Upper lobe of right lung (tissue), 1 donor: ENCODE data around the gene TSPAN13. TPM values are rescaled to one million over a fixed set of nuclear protein-coding genes. Genes with fewer than 3 reads are reported as not detected.
"Not testable (repeated sequence)": the region's sequence is repeated elsewhere in the genome, so short reads cannot be mapped to it uniquely, and the experiment has no call there.

ENCODE experiments used
- ATAC-seq: fragments of 200-7000 bp; cut with Tn5 transposase; one replicate; pipeline ENCODE4 v1.9.1; 2020; ENCODE audit warnings: mild to moderate bottlenecking, moderate library complexity
- DNase-seq: peaks from one replicate; pipeline ENCODE4 v3.0.0-alpha.2; 2020
- H3K27ac ChIP-seq: fragments of 200-600 bp; one replicate; pipeline ENCODE4 v1.8.0; 2022
- H3K27me3 ChIP-seq: fragments of 200-600 bp; one replicate; pipeline ENCODE4 v1.8.0; 2022; ENCODE audit warnings: mild to moderate bottlenecking
- H3K36me3 ChIP-seq: fragments of 200-600 bp; one replicate; pipeline ENCODE4 v1.8.0; 2022
- H3K4me1 ChIP-seq: fragments of 200-600 bp; one replicate; pipeline ENCODE4 v1.8.0; 2022
- H3K4me3 ChIP-seq: fragments of 200-600 bp; one replicate; pipeline ENCODE4 v1.8.0; 2022; ENCODE audit warnings: mild to moderate bottlenecking
- H3K9me3 ChIP-seq: fragments of 200-600 bp; one replicate; pipeline ENCODE4 v1.8.0; 2022
- CTCF ChIP-seq: fragments of 200-600 bp; IDR thresholded peaks from one replicate; pipeline ENCODE4 v1.8.0; 2022; ENCODE audit warnings: antibody characterized with exemption
- intact Hi-C: fragments of 100-400 bp; cut with DNase I; formaldehyde crosslinking; loops from one replicate; pipeline ENCODE4 v1.11.0; 2022
- total RNA-seq: library from RNA; stranded (reverse); fragmentation: NEBNext Ultra II Directional; extraction: Animal tissue kit (Norgen Biotek cat#: 25700); gene quantifications from one replicate; pipeline ENCODE4 v1.2.1, GENCODE V29; 2021
- donor health status: DM: no; HTN: yes; CAD: no; lungs with severe emphysema.

TSPAN13 gene
- total RNA-seq, 1 donor from 2014 or later, result 185 TPM

GRCh38 chr7:16765436-16765859, 11.9 kb downstream of the TSPAN13 start:
- Histone ChIP-seq H3K4me1 (no peaks in the 10 kb centered on the region), H3K27ac (no peak overlapping the region), H3K4me3 (no peak overlapping the region), H3K9me3 (no peaks in the 10 kb centered on the region), H3K36me3 (no peaks in the 10 kb centered on the region), H3K27me3 (no peaks in the 10 kb centered on the region)
- DNase-seq (no peak), ATAC-seq (no peak)
- intact Hi-C loops, result no loop called here
- TF ChIP-seq CTCF, result no peak

GRCh38 chr7:16769994-16770393, 16.4 kb downstream of the TSPAN13 start:
- H3K4me1 ChIP-seq, H3K4me3 ChIP-seq, ATAC-seq, DNase-seq, H3K36me3 ChIP-seq, H3K27ac ChIP-seq, H3K9me3 ChIP-seq, H3K27me3 ChIP-seq, intact Hi-C loops: not testable (repeated sequence)

- Histone ChIP-seq H3K4me1 (no peaks in the 10 kb centered on the region), H3K9me3 (no peaks in the 10 kb centered on the region), H3K4me3 (no peak overlapping the region), H3K36me3 (no peaks in the 10 kb centered on the region), H3K27ac (peak overlapping the region; percentile 9), H3K27me3 (no peaks in the 10 kb centered on the region)
- ATAC-seq, result peak; percentile 30
- TF ChIP-seq CTCF, result no peak
- intact Hi-C loops, result no loop called here
- DNase-seq, result no peak
Observed at GRCh38 chr7:16770657-16771329, 17.2 kb downstream of the TSPAN13 start.

- intact Hi-C loops, result no loop called here
- no peak for TF ChIP-seq CTCF
- Histone ChIP-seq H3K4me3 (no peak overlapping the region), H3K36me3 (no peaks in the 10 kb centered on the region), H3K27me3 (no peaks in the 10 kb centered on the region), H3K9me3 (no peaks in the 10 kb centered on the region), H3K4me1 (no peaks in the 10 kb centered on the region), H3K27ac (no peak overlapping the region)
- DNase-seq (no peak), ATAC-seq (no peak)
Observed at GRCh38 chr7:16773326-16773725, 19.8 kb downstream of the TSPAN13 start.

GRCh38 chr7:16773884-16774283, 20.3 kb downstream of the TSPAN13 start:
- Histone ChIP-seq H3K36me3 (no peaks in the 10 kb centered on the region), H3K4me1 (no peaks in the 10 kb centered on the region), H3K4me3 (no peak overlapping the region), H3K9me3 (no peaks in the 10 kb centered on the region), H3K27me3 (no peaks in the 10 kb centered on the region), H3K27ac (no peak overlapping the region)
- DNase-seq (no peak), ATAC-seq (no peak)
- no peak for TF ChIP-seq CTCF
- intact Hi-C loops, result no loop called here

- Histone ChIP-seq H3K27ac (no peak overlapping the region), H3K27me3 (no peaks in the 10 kb centered on the region), H3K4me3 (no peak overlapping the region), H3K4me1 (no peaks in the 10 kb centered on the region), H3K9me3 (no peaks in the 10 kb centered on the region), H3K36me3 (no peaks in the 10 kb centered on the region)
- ATAC-seq, result no peak
- no peak for TF ChIP-seq CTCF
- DNase-seq, result no peak
- intact Hi-C loops, result no loop called here
Observed at GRCh38 chr7:16774294-16774693, 20.7 kb downstream of the TSPAN13 start.
